ENCODE data around the gene PSD2.

DNA sequence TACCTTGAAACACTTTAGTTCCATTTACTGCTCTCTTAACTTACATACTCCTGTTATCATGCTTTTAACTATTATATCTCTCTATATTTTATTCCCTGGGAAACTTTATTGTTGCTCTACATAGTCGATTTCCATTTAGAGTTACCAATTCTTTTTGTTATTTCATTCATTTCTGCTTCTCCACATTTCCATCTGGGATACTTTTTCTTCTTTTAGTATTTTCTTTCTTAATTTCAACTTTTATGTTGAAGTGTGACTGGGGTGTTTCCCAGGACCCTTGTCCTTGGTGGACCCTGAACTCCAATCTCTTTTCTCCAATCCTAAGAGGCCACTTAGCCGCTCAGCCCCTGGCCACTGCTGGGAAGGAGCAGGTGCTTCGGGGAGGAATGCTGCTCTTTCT, 36.0 kb downstream of the PSD2 start:
- no peak for TF ChIP-seq POLR2A (IDR thresholded peaks at IDR 0.05)
- TF ChIP-seq, protein P1, sequence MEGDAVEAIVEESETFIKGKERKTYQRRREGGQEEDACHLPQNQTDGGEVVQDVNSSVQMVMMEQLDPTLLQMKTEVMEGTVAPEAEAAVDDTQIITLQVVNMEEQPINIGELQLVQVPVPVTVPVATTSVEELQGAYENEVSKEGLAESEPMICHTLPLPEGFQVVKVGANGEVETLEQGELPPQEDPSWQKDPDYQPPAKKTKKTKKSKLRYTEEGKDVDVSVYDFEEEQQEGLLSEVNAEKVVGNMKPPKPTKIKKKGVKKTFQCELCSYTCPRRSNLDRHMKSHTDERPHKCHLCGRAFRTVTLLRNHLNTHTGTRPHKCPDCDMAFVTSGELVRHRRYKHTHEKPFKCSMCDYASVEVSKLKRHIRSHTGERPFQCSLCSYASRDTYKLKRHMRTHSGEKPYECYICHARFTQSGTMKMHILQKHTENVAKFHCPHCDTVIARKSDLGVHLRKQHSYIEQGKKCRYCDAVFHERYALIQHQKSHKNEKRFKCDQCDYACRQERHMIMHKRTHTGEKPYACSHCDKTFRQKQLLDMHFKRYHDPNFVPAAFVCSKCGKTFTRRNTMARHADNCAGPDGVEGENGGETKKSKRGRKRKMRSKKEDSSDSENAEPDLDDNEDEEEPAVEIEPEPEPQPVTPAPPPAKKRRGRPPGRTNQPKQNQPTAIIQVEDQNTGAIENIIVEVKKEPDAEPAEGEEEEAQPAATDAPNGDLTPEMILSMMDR (IDR thresholded peaks at IDR 0.05), result no peak
- no peak for TF ChIP-seq EP300 (IDR thresholded peaks at IDR 0.05)

Measured in sigmoid colon (tissue), 4 donors.